ENCODE data around the gene CDH26.
"Not testable (repeated sequence)": the region's sequence is repeated elsewhere in the genome, so short reads cannot be mapped to it uniquely, and the experiment has no call there.

The CDH26 gene

GRCh38 chr20:59942245-59942644 is 16.0 kb upstream of the CDH26 start:
- DNase-seq: no peak

- DNase-seq: no peak
These were observed 13.5 kb upstream of the CDH26 start for GRCh38 chr20:59944726-59945125.

- no peak for DNase-seq
These were observed 13.0 kb upstream of the CDH26 start for GRCh38 chr20:59945175-59945574.

GRCh38 chr20:59945731-59946130 is 12.5 kb upstream of the CDH26 start:
- DNase-seq: no peak

DNA sequence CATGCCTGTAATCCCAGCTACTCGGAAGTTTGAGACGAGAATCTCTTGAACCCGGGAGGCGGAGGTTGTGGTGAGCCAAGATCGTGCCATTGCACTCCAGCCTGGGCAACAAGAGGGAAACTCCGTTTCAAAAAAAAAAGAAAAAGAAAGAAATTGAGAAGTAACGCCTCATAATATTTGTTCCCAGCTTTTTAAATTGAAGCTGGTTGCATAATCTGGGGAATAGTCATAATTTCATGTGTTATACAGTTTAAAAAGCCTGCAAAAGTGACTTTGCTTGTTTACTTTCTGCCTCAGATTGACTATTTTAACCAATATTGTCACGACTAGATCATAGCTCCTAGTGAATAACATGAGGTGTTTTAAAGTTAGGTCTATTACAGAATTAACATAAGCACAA is 10.8 kb upstream of the CDH26 start:
- DNase-seq: no peak

DNA sequence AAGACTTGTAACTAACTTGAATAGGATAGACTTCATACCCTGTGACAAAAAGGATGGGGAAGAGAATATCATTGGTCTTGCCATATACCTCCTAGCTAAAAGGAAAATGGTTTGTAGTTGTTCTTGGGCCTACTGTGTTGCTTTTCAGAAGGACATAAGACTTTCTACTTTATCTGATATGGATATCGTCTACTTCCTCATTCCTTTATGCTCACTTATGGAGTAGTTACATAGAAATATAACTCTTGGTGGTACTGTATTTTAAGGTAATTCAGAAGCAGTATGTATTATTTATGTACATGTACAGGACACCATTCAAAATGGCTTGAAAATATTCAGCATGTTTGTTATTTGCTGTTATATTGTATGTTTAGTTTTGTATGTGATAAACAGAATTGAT is 10.0 kb upstream of the CDH26 start:
- no peak for DNase-seq

- no peak for DNase-seq
These were observed 9.1 kb upstream of the CDH26 start for GRCh38 chr20:59948828-59949720.

DNA sequence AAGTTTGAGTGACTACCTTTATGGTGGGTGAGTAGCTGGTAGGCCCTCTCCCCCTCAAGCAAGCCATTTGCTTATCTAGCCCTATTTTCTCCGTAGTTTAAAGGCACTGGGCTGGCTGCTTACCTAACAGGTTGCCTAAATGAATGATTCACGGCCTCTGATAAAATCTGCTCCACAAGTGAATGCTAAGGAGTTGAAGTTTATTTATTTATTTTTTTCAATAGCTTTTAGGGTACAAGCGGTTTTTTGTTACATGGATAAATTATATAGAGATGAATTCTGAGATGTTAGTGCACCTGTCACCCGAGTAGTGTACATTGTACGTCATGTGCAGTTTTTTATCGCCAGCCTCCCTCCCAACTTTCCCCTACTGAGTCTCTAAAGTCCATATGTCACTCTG is 8.3 kb upstream of the CDH26 start:
- no peak for DNase-seq

GRCh38 chr20:59954718-59955117 is 3.5 kb upstream of the CDH26 start:
- no peak for DNase-seq

DNA sequence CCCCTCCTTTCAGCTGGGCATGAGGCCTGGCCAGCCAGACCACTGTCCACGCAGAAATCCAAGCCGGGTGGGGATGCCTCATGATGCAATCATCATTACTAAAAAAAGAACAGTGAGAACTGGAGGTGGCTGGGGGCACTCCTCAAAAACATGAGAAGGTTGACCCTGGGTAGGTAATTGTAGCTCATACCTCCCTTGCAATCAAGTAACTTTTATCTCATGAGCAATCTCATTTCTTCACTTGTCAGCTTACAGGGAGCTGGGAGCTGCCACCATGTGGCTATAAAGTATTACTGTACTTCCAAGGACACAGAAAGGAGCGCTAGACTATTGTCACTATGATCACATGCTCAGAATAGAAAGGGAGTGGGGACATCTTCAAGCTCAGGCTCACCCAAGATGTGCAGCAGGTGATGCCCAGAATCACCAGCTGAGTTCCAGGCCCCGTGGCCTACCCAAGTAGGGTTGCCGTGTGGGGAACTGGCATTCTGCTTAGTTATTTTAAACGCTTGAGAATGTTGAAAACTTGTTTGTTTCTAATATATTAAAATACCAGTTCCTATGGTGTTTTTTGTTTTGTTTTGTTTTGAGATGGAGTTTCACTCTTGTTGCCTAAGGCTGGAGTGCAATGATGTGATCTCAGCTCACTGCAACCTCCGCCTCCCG is 3.0 kb upstream of the CDH26 start:
- DNase-seq: no peak

DNA sequence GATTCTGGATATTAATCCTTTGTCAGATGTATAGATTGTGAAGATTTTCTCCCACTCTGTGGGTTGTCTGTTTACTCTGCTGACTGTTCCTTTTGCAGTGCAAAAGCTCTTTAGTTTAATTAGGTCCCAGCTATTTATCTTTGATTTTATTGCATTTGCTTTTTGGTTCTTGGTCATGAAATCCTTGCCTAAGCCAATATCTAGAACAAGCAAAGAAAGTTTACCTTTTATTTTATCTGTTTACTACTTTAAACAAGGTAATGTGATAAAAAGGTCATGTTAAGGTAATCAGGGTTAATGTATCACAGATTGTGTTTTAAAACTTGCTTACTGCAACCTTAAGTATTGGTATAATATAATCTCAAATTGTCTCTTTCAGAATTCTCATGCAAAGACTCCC is 655 bp upstream of the CDH26 start:
- not testable (repeated sequence) for DNase-seq

DNA sequence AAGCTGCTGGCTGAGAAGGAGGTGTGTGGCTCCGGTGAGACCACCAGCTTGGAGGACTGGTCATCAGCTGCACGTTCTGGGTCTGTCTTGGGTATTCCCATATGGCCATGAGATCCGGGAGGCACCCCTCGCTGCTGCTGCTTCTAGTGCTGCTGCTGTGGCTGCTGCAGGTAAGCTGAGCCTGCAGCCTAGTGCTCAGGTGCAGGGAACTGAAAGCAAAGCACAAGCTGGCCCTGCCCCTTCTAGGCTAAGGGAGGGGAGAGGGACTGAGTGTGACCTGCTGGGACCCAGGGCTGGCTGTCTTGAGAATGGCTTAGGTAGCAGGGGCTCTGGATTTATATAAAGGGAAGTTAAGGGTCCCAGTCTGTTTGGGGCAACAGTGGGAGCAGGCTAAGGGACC is 403 bp downstream of the CDH26 start:
- DNase-seq: no peak

GRCh38 chr20:59961423-59961822 is 3.2 kb downstream of the CDH26 start:
- no peak for DNase-seq

DNA sequence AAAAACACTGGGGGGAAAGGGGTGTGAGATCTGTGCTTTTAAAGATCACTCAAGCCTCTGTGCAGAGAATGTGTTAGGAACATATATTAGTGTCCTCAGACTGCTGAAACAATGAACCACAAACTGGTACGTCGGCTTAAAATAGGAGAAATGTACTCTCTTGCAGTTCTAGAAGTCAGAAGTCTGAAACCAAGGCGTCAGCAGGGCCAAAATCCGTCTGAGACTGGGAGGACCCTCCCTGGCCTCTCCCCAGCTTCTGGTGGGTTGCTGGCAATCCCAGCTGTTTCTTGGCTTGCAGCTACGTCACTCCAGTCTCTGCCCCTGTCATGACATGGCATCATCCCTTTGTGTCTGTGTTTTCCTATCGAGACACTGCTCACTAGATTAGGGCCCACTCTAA is 3.9 kb downstream of the CDH26 start:
- DNase-seq: no peak

GRCh38 chr20:59966428-59966827 is 8.2 kb downstream of the CDH26 start:
- DNase-seq: no peak

DNA sequence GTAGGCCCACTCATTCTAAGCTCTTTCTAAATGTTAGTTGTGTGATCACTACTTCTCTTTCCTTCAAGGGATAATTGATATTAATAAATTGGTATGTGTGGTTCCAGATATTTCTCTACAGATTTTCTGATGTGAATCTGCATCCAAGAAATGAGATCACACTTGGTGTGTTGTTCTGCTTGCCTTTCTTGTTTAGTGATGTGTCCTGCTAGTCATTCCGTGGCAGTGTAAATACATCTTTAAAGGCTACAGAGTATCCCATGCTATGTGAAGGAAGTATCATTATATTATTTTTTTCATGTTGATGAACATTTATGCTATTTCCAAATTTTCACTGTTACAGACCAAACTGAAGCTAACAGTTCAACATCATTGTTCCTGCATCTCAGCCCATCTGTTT is 13.2 kb downstream of the CDH26 start:
- DNase-seq: no peak

- DNase-seq: no peak
These were observed 14.0 kb downstream of the CDH26 start for GRCh38 chr20:59972037-59972801.

DNA sequence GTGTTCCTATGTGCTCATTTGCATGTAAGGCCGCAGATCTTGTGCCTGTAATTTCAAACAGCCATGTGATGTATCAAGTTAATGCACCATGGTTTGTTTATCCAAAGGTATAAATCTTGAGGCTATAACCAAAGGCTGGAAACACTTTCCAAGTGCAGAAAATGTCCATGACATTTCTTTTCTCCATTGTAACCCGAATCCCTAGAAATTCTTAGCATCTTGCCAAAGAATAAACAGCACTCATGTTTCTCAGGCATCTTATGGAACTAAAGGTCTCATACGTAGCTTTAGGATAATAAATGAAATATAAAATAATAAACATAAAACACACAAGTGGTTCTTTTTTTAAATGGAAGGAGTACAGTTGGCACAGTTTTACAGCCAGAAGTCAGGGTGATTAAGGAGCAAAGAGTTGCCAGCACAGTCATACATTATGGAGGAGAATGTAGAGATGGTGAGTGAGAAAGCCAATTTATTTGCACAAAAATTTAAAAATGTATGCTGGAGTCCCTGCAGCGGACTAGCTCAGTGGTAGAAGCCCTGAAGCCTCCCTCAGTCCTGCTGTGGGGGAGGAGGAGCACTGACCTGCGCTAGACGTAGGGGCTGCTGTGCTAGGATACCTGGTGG is 18.0 kb downstream of the CDH26 start:
- no peak for DNase-seq

DNA sequence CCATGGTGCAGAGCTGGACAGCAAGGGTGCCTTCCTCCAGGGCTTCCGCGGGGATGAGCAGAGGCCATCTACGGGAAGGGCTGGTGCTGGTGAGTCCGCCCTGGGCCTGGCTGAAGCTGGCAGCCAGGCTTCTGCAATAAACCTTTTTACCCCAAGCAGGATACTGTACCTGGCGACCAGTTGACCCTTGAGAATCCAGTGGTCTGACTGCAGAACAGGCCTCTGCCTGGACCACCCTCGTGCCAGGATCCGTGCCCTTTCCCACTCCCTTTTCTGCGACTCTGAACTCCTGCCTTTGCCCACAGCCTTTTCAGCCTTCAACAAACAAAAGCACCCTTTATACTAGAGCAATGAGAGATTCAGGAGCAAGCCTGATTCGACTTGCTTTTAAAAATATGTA is 18.9 kb downstream of the CDH26 start:
- no peak for DNase-seq

GRCh38 chr20:59983076-59983475 is 24.9 kb downstream of the CDH26 start:
- no peak for DNase-seq

DNA sequence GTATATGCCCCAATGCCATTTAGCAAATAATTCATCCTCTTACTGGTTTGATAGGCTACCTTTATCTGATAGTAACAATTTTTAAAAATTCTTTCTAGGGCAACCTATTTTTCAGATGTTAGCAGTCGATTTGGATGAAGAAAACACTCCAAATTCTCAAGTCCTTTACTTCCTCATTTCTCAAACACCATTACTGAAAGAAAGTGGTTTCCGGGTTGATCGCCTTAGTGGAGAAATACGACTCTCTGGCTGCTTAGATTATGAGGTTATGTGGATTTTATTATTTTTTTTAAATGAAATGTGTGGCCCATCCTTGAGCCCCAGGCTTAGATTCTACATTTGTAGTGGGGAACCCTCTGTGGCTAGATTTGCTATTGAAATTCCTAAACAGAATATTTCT is 26.3 kb downstream of the CDH26 start:
- no peak for DNase-seq

- DNase-seq: no peak
These were observed 26.9 kb downstream of the CDH26 start for GRCh38 chr20:59985164-59985563.

DNA sequence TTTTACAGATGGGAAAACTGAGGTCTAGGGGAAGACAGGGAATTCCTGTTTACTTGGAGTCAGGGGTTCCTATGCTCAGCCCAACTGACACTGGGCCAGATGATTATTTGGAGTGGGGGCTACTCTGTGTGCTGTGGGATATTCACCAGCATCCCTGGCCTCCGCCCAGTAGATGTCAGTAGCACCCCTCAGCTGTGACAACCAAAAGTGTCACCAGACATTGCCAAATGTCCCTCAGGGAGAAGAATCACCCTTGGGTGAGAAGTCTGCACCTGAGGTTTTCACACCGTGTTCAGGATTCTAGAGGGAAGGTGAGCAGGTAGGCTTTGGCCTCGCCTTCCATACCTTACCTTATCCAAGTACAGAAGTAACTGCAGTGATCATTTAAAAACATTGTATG is 27.6 kb downstream of the CDH26 start:
- DNase-seq: no peak

Measured in stimulated activated CD4-positive, alpha-beta T cell treated with anti-CD3 and anti-CD28 coated beads, Interleukin-4, amount 100 ng/mL, for 1 hour (primary cell).